Astrocyte of the spinal cord (primary cell): ENCODE measurements around the gene EPHA2.

Experiments used
- DNase-seq: peaks from one replicate; pipeline ENCODE4 v3.0.0; 2011; ENCODE audit warnings: low read depth, low spot score
- H3K4me3 ChIP-seq: 2 replicates; pipeline ENCODE4 v1.5.1; 2011; ENCODE audit warnings: low read depth, mild to moderate bottlenecking, low read length, moderate library complexity
- in situ Hi-C: cut with HindIII; loops from 2 replicates; pipeline ENCODE4 v1.10.0; 2017; ENCODE audit warnings: low sequenced_read_pairs
- TF ChIP-seq, protein P1 (sequence below): IDR thresholded peaks from 2 replicates; pipeline ENCODE4 v1.5.1; 2012; ENCODE audit warnings: low read depth, mild to moderate bottlenecking, low read length, inconsistent platforms

EPHA2 gene

GRCh38 chr1:16088996-16089395 is 66.9 kb downstream of the EPHA2 start:
- in situ Hi-C loops, result no loop called here
- H3K4me3 ChIP-seq, result no peak overlapping the region
- TF ChIP-seq, protein P1, sequence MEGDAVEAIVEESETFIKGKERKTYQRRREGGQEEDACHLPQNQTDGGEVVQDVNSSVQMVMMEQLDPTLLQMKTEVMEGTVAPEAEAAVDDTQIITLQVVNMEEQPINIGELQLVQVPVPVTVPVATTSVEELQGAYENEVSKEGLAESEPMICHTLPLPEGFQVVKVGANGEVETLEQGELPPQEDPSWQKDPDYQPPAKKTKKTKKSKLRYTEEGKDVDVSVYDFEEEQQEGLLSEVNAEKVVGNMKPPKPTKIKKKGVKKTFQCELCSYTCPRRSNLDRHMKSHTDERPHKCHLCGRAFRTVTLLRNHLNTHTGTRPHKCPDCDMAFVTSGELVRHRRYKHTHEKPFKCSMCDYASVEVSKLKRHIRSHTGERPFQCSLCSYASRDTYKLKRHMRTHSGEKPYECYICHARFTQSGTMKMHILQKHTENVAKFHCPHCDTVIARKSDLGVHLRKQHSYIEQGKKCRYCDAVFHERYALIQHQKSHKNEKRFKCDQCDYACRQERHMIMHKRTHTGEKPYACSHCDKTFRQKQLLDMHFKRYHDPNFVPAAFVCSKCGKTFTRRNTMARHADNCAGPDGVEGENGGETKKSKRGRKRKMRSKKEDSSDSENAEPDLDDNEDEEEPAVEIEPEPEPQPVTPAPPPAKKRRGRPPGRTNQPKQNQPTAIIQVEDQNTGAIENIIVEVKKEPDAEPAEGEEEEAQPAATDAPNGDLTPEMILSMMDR, result no peak
- DNase-seq, result peak; percentile 81

DNA sequence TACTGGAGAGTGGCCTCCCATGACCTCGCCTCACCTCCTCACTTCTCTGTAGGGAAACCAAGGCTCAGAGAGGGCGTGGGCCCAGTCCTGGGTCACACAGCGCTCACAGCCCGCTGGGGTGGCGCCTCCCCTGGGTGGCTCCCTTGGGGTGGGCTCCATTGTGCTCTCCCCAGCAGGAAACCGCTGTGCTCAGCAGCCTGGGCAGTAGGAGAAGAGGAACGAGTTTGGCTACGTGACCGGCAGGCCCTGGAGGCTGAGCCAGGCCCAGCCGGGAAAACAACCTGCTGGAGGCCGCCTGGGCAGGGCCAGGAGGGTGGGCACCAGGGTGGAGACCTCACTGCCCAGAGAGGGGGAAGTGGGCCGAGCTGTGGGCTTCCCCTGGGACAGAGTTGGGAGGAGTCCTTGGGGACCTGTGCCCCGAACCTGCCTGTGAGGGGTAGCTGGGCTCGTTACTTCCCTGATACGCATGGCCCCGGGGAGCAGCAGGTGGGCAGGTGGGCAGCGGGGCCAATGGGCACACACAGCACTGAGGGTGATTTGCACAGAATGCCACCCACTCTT is 67.4 kb downstream of the EPHA2 start:
- in situ Hi-C loops, result no loop called here
- no peak overlapping the region for H3K4me3 ChIP-seq
- DNase-seq, result no peak
- TF ChIP-seq, protein P1, result no peak

DNA sequence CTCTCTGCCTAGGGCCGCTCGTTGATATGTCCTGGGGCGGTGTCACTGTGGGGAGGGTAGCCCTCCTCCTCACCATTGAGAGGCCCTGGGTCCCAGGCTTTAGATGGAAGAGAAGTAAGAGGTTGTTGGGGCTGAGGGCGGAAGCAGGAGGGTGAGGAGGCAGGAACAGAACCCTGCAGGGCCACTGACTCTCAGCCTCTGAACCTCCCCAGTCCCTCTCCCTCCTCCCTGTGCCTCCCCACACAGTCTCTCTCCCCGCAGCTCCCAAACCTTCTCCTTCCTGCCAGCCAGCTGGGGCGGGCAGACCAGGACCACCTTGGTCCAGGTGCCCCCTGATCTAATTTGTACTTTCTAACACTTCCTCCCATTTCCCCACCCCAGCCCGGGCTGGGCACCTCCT is 68.1 kb downstream of the EPHA2 start:
- no peak for DNase-seq
- H3K4me3 ChIP-seq, result no peak overlapping the region
- TF ChIP-seq, protein P1, result no peak
- in situ Hi-C loops, result no loop called here

DNA sequence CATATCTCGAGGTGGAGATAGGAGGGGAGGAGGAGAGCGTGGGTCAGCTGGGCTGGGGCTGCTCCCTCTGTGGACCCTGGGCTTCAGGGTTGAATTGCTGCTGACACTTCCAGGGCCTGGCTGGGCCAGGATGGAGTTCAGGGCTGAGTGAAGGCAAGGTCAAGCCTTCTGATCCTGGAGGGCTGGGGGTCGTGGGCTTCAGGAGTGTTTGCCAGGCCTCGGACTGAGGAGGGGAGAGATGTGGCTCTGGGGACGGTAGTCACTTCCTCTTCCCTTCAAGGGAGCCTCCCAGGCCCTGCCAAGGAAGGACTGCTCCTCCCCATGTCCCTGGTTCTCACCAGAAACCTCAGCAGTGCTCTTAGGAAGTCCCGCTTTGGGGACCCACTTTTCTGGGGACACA is 70.3 kb downstream of the EPHA2 start:
- TF ChIP-seq, protein P1, result no peak
- in situ Hi-C loops, result no loop called here
- H3K4me3 ChIP-seq, result no peak overlapping the region
- no peak for DNase-seq

- no peak overlapping the region for H3K4me3 ChIP-seq
- TF ChIP-seq, protein P1, result no peak
- no peak for DNase-seq
- in situ Hi-C loops, result no loop called here
Observed at GRCh38 chr1:16083486-16083885, 72.4 kb downstream of the EPHA2 start.

GRCh38 chr1:16082283-16083038 is 73.4 kb downstream of the EPHA2 start:
- no peak overlapping the region for H3K4me3 ChIP-seq
- TF ChIP-seq, protein P1, result peak; percentile 96
- peak; percentile 54 for DNase-seq
- in situ Hi-C loops, result no loop called here
